Activated CD4-positive, alpha-beta memory T cell treated with anti-CD3 and anti-CD28 coated beads, Interleukin-2, amount 10 ng/mL, durations not matched to agents 7 days and 5 days (primary cell): ENCODE results near the gene CDKN2A. TPM values are rescaled to one million over a fixed set of nuclear protein-coding genes. Genes with fewer than 3 reads are reported as not detected.
A peak's percentile ranks its signal among the peaks of the same experiment; 100 is the strongest.

Experiments used
- CTCF ChIA-PET: fragments of 350-600 bp; sonication (Branson Sonifier 250); formaldehyde crosslinking; loops from one replicate; lab custom pipeline; 2021; ENCODE audit warnings: antibody characterized with exemption, inconsistent platforms; lab: Charles Lee
- POLR2A ChIA-PET: fragments of 350-600 bp; sonication (Branson Sonifier 250); formaldehyde crosslinking; loops from one replicate; lab custom pipeline; 2021; ENCODE audit warnings: antibody characterized with exemption; lab: Charles Lee
- DNase-seq: peaks from one replicate; pipeline ENCODE4 v3.0.0-alpha.2; 2020
- H3K27ac Mint-ChIP-seq: one replicate; pipeline ENCODE4 v1.8.0; 2021; ENCODE audit warnings: mild to moderate bottlenecking, mixed read lengths
- H3K27me3 Mint-ChIP-seq: one replicate; pipeline ENCODE4 v1.8.0; 2021; ENCODE audit warnings: mixed read lengths
- H3K36me3 Mint-ChIP-seq: one replicate; pipeline ENCODE4 v1.8.0; 2021; ENCODE audit warnings: low read depth, mixed read lengths
- H3K4me1 Mint-ChIP-seq: one replicate; pipeline ENCODE4 v1.8.0; 2021; ENCODE audit warnings: mixed read lengths
- H3K4me3 Mint-ChIP-seq: one replicate; pipeline ENCODE4 v1.8.0; 2021; ENCODE audit warnings: mild to moderate bottlenecking, mixed read lengths
- H3K9me3 Mint-ChIP-seq: one replicate; pipeline ENCODE4 v1.8.0; 2021; ENCODE audit warnings: mixed read lengths
- total RNA-seq, 2 experiments: library from RNA; stranded (reverse); gene quantifications; one replicate each; pipeline ENCODE4 v1.2.3, GENCODE V29; 2021

Gene CDKN2A
- total RNA-seq, 2 experiments from 2014 or later, result 19.4 to 23.2 TPM

DNA sequence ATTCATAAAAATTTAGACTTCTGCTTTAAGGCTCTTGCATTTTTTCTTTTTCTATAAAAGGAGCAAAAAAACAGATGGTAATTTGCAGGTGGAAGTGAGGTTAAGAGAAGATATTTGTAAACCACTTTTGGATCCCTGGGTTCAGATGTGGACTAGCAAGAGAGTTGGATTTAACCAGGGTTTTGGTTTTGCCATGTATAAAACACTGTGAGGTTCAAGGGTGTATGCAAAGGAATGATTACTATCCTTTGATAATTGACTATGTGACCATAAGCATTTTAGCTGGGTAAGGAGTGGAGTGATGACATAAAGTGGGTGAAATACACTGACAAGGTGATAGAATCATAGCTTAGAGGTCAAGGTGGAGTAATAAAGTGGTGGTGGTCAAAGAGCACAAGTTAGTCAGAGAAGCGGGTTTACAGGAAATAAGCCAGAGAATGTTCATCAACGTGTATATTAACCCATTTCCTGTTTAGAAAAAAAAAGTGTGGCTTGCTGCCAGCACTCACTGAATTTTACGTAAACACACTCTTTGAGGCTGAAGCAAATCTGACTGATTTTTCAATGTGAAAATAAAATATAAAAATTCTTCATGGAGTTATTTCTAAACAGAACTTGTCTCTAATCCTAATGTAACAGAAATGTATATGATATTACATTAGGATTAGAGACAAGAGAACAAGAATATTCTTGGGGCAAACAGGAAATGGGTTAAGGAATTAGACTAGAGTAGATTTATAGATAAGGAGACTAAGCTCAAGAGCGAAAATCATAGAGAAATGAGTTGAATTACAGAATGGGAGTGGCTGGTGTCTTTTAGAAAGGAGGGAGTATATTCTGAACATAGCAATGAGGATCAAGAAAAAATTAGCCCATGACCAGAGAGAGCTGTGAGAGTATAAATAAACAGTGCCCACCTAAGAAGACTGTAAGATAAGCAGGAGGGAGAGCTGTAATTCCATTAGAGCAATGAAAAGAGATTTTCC lies 74.5 kb downstream of the CDKN2A start:
- peaks cover 5% of the 10 kb centered on the region for H3K9me3 Mint-ChIP-seq
- CTCF ChIA-PET, result interaction anchor here (1.1 to 1.6 kb wide), 2 partner anchors 89 to 106 kb away, joined by 7 to 9 read pairs; partner anchors contain the start of gene CDKN2B
- H3K27ac Mint-ChIP-seq, result peak overlapping the region; percentile 89
- H3K36me3 Mint-ChIP-seq, result peaks cover 9% of the 10 kb centered on the region
- peak; percentile 36 for DNase-seq
- H3K4me1 Mint-ChIP-seq, result peaks cover 25% of the 10 kb centered on the region
- POLR2A ChIA-PET, result interaction anchor here (0.9 to 1.5 kb wide), 7 partner anchors 9 to 138 kb away, joined by 3 to 6 read pairs (median 3); partner anchors contain the start of genes CDKN2A, CDKN2B-AS1 and MTAP
- H3K27me3 Mint-ChIP-seq, result no peaks in the 10 kb centered on the region
- peak overlapping the region; percentile 16 for H3K4me3 Mint-ChIP-seq

Other genes with a start within 250 kb of the CDKN2A start
- gene MTAP, start 191.8 kb downstream of the CDKN2A start, total RNA-seq, result 10 to 100 TPM; 43.4 to 44.9 TPM
- 1 to 10 TPM; 2.6 TPM for gene CDKN2B-AS1, start 399 bp upstream of the CDKN2A start, total RNA-seq
- 1 to 10 TPM; 2.5 to 3.4 TPM for gene CDKN2B, start 14.9 kb upstream of the CDKN2A start, total RNA-seq